Measurements from ENCODE around the gene ZNF529.

DNA sequence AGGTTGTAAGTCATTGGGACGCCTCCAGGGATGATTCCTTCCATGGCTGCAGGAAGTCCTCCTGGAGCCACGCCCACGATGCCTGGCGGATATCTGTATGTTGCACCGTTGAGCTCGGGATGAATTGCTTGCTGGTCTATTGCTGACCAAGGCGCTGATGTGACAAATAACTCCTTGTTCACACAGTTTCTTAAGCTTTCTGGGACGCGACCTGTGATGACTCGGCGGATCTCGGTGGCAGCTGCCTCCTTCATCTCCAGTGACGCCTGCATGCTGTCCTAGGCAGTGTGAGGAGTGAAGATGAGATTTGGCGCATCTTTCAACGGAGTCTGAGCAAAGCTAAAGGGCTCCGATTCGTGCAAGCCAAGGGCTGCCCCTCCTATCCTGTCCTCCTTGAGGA is 76.1 kb downstream of the ZNF529 start:
- TF ChIP-seq POLR2A (IDR thresholded peaks at IDR 0.05), result no peak
- TF ChIP-seq, protein P1, sequence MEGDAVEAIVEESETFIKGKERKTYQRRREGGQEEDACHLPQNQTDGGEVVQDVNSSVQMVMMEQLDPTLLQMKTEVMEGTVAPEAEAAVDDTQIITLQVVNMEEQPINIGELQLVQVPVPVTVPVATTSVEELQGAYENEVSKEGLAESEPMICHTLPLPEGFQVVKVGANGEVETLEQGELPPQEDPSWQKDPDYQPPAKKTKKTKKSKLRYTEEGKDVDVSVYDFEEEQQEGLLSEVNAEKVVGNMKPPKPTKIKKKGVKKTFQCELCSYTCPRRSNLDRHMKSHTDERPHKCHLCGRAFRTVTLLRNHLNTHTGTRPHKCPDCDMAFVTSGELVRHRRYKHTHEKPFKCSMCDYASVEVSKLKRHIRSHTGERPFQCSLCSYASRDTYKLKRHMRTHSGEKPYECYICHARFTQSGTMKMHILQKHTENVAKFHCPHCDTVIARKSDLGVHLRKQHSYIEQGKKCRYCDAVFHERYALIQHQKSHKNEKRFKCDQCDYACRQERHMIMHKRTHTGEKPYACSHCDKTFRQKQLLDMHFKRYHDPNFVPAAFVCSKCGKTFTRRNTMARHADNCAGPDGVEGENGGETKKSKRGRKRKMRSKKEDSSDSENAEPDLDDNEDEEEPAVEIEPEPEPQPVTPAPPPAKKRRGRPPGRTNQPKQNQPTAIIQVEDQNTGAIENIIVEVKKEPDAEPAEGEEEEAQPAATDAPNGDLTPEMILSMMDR (IDR thresholded peaks at IDR 0.05), result no peak
